Measurements from ENCODE around the gene ZFYVE28. TPM values are rescaled to one million over a fixed set of nuclear protein-coding genes. Genes with fewer than 3 reads are reported as not detected.

The ZFYVE28 gene
- total and polyA plus RNA-seq, 2 of the 8 experiments (the other 6 are each of a cell fraction or from before 2014, with no cell fraction given): 1.7 to 4.9 TPM

GRCh38 chr4:2442175-2442993, 23.9 kb upstream of the ZFYVE28 start:
- Histone ChIP-seq H2AK5ac (ENCODE audit: low read depth, low read length) (no peak overlapping the region), H4K5ac (ENCODE audit: insufficient read length, low read depth, low read length) (no peak overlapping the region), H3K79me1 (ENCODE audit: low read depth, low read length) (no peaks in the 10 kb centered on the region), H3K9me3 (ENCODE audit: insufficient read depth in 2 of 2, low read depth in 1 of 2, low read length in 1 of 2) (no peaks in the 10 kb centered on the region), H2BK120ac (replicated peaks; ENCODE audit: low read depth, low read length) (no peak overlapping the region), H3K27ac (ENCODE audit: low read depth, low read length) (no peak overlapping the region), H3K56ac (replicated peaks; ENCODE audit: insufficient read length, low read depth, low read length) (no peak overlapping the region), H2AFZ (ENCODE audit: low read length) (0 out of 2 replicates have a peak overlapping the region, but pooled peaks have one; percentile 70), H4K91ac (replicated peaks; ENCODE audit: insufficient read length, low read length) (peak overlapping the region; percentile 40), H4K20me1 (replicated peaks in 1 of 2; ENCODE audit: control insufficient read depth in 1 of 2, insufficient read depth in 2 of 2, low read length in 2 of 2) (peaks cover 0 to 3% of the 10 kb centered on the region in 2 experiments), H3K4me3 (ENCODE audit: extremely low read depth in 1 of 4, insufficient read depth in 2 of 4, low read depth in 3 of 4, low read length in 4 of 4) (no peak overlapping the region), H3K9ac (replicated peaks in 1 of 4; ENCODE audit: extremely low read depth in 1 of 4, low read depth in 3 of 4, low read length in 3 of 4) (no peak overlapping the region), H3K4ac (replicated peaks; ENCODE audit: insufficient read length, low read depth, low read length) (no peak overlapping the region), H3K23ac (ENCODE audit: insufficient read length) (no peak overlapping the region), H2BK5ac (ENCODE audit: low read depth, low read length) (no peak overlapping the region), H3K4me2 (ENCODE audit: insufficient read depth in 1 of 2, low read depth in 2 of 2, low read length in 2 of 2) (no peak overlapping the region), H3K4me1 (replicated peaks in 1 of 4; ENCODE audit: control insufficient read depth in 3 of 4, insufficient read depth in 4 of 4, low read length in 3 of 4) (no peaks in the 10 kb centered on the region; a peak in 3 of 7 replicates), H3K27me3 (replicated peaks in 1 of 4; ENCODE audit: control insufficient read depth in 3 of 4, extremely low read depth in 1 of 4, insufficient read depth in 3 of 4, low read length in 3 of 4) (no peaks in the 10 kb centered on the region), H3K36me3 (ENCODE audit: control insufficient read depth in 2 of 4, insufficient read depth in 4 of 4, low read length in 3 of 4) (no peaks in the 10 kb centered on the region), H4K8ac (ENCODE audit: extremely low read depth, insufficient read depth, low read length) (peak overlapping the region; percentile 65), H3K14ac (ENCODE audit: insufficient read length) (no peak overlapping the region), H3K18ac (ENCODE audit: extremely low read depth, low read length) (no peak overlapping the region), H3K23me2 (ENCODE audit: low read depth, low read length) (peaks cover 9% of the 10 kb centered on the region; the same call in 1 of the 2 replicates), H2BK12ac (ENCODE audit: low read depth, low read length) (peak overlapping the region; percentile 27; the same call in 1 of the 2 replicates), H2BK20ac (ENCODE audit: low read length) (peak overlapping the region; percentile 80; the same call in 1 of the 2 replicates), H3K79me2 (ENCODE audit: control insufficient read depth in 1 of 2, insufficient read depth in 2 of 2, low read length in 2 of 2) (no peaks in the 10 kb centered on the region), H2BK15ac (ENCODE audit: low read length) (no peak overlapping the region; the same call in 1 of the 2 replicates)
- ChIA-PET POLR2A (ENCODE audit: partially characterized antibody) (interaction anchor here (0.6 to 1.9 kb wide), 3 partner anchors 27 to 200 kb away, joined by 4 to 7 read pairs (median 5); partner anchors contain the start of genes HAUS3, POLN and RNF4), CTCF (ENCODE audit: partially characterized antibody) (interaction anchor here (0.5 to 6.2 kb wide), 35 partner anchors 9 to 1031 kb away, joined by 3 to 53 read pairs (median 5); partner anchors contain the start of genes CFAP99, RNF4 and ZFYVE28)
- no peak for DNase-seq (ENCODE audit: low read depth in 1 of 2, low spot score in 2 of 2)
- no peak for FAIRE-seq
- 86% methylated on average over 18 of the region's 20 CpGs; no CpG with 5 or more reads in 1 of the 2 experiments for WGBS, 2 experiments (ENCODE audit: extremely low coverage in 1 of 2, insufficient coverage in 1 of 2, insufficient read length in 1 of 2, insufficient replicate concordance in 2 of 2, low coverage in 1 of 2, low lambda C conversion rate in 2 of 2, missing lambda C conversion rate in 1 of 2)
- TF ChIP-seq POU5F1 (IDR thresholded peaks at IDR 0.05; ENCODE audit: low read depth, low read length): no peak
- TF ChIP-seq CHD2 (IDR thresholded peaks at IDR 0.05; ENCODE audit: low read length): no peak
- no peak for TF ChIP-seq SRF (IDR thresholded peaks at IDR 0.05; ENCODE audit: low read depth, low read length)
- no peak for TF ChIP-seq SIX5 (IDR thresholded peaks at IDR 0.05; ENCODE audit: low read depth, low read length)
- TF ChIP-seq TCF12 (IDR thresholded peaks at IDR 0.05; ENCODE audit: low read depth, low read length): no peak
- no peak for TF ChIP-seq ASH2L (IDR thresholded peaks at IDR 0.05; ENCODE audit: low read length)
- TF ChIP-seq JUN (IDR thresholded peaks at IDR 0.05; ENCODE audit: low read depth, low read length): no peak
- TF ChIP-seq BACH1 (IDR thresholded peaks at IDR 0.05; ENCODE audit: low read length): no peak
- no peak for TF ChIP-seq ATF3 (IDR thresholded peaks at IDR 0.05; ENCODE audit: insufficient read depth, low read depth, low read length)
- TF ChIP-seq YY1 (IDR thresholded peaks at IDR 0.05; ENCODE audit: low read depth, low read length): no peak
- no peak for TF ChIP-seq EZH2 (IDR thresholded peaks at IDR 0.05; ENCODE audit: low read depth, low read length, severe bottlenecking)
- no peak for TF ChIP-seq SIRT6 (IDR thresholded peaks at IDR 0.05; ENCODE audit: low read length)
- TF ChIP-seq SP4 (IDR thresholded peaks at IDR 0.05; ENCODE audit: low read length): no peak

All from H1 (cell line).